ENCODE results near the gene CALML4.
"Not testable (repeated sequence)": the region's sequence is repeated elsewhere in the genome, so short reads cannot be mapped to it uniquely, and the experiment has no call there.

Gene CALML4

GRCh38 chr15:68203956-68204355 is 1.2 kb downstream of the CALML4 start:
- H3K27me3 ChIP-seq (ENCODE audit: insufficient read depth, poor library complexity, severe bottlenecking) = no peaks in the 10 kb centered on the region
- DNase-seq (ENCODE audit: low spot score) (no peak), ATAC-seq (ENCODE audit: low read depth) (no peak)
- no peaks in the 10 kb centered on the region for H3K9me3 ChIP-seq (ENCODE audit: severe bottlenecking)
- H3K4me1 ChIP-seq (ENCODE audit: insufficient read depth, poor library complexity, severe bottlenecking) = peaks cover 9% of the 10 kb centered on the region
- no peak overlapping the region for H3K4me3 ChIP-seq (ENCODE audit: severe bottlenecking)
- H3K36me3 ChIP-seq (ENCODE audit: low read depth) = no peaks in the 10 kb centered on the region
- TF ChIP-seq CTCF (IDR thresholded peaks at IDR 0.05; ENCODE audit: poor library complexity, severe bottlenecking) = no peak
- no peak overlapping the region for H3K27ac ChIP-seq (ENCODE audit: poor library complexity, severe bottlenecking)

GRCh38 chr15:68203486-68203885 is 1.6 kb downstream of the CALML4 start:
- ATAC-seq (ENCODE audit: low read depth) (no peak), DNase-seq (ENCODE audit: low spot score) (no peak)
- no peak for TF ChIP-seq CTCF (IDR thresholded peaks at IDR 0.05; ENCODE audit: poor library complexity, severe bottlenecking)
- no peak overlapping the region for H3K4me3 ChIP-seq (ENCODE audit: severe bottlenecking)
- no peaks in the 10 kb centered on the region for H3K27me3 ChIP-seq (ENCODE audit: insufficient read depth, poor library complexity, severe bottlenecking)
- peaks cover 9% of the 10 kb centered on the region for H3K4me1 ChIP-seq (ENCODE audit: insufficient read depth, poor library complexity, severe bottlenecking)
- H3K27ac ChIP-seq (ENCODE audit: poor library complexity, severe bottlenecking) = no peak overlapping the region
- H3K9me3 ChIP-seq (ENCODE audit: severe bottlenecking) = no peaks in the 10 kb centered on the region
- H3K36me3 ChIP-seq (ENCODE audit: low read depth) = no peaks in the 10 kb centered on the region

GRCh38 chr15:68202994-68203393 is 2.1 kb downstream of the CALML4 start:
- H3K4me1 ChIP-seq (ENCODE audit: insufficient read depth, poor library complexity, severe bottlenecking); H3K4me3 ChIP-seq (ENCODE audit: severe bottlenecking); DNase-seq (ENCODE audit: low spot score); H3K27ac ChIP-seq (ENCODE audit: poor library complexity, severe bottlenecking); H3K9me3 ChIP-seq (ENCODE audit: severe bottlenecking); H3K36me3 ChIP-seq (ENCODE audit: low read depth); ATAC-seq (ENCODE audit: low read depth); H3K27me3 ChIP-seq (ENCODE audit: insufficient read depth, poor library complexity, severe bottlenecking): not testable (repeated sequence)

- peaks cover 9% of the 10 kb centered on the region for H3K4me1 ChIP-seq (ENCODE audit: insufficient read depth, poor library complexity, severe bottlenecking)
- H3K27me3 ChIP-seq (ENCODE audit: insufficient read depth, poor library complexity, severe bottlenecking) = no peaks in the 10 kb centered on the region
- H3K4me3 ChIP-seq (ENCODE audit: severe bottlenecking) = no peak overlapping the region
- DNase-seq (ENCODE audit: low spot score) (no peak), ATAC-seq (ENCODE audit: low read depth) (no peak)
- H3K27ac ChIP-seq (ENCODE audit: poor library complexity, severe bottlenecking) = no peak overlapping the region
- H3K36me3 ChIP-seq (ENCODE audit: low read depth) = no peaks in the 10 kb centered on the region
- TF ChIP-seq CTCF (IDR thresholded peaks at IDR 0.05; ENCODE audit: poor library complexity, severe bottlenecking) = no peak
- H3K9me3 ChIP-seq (ENCODE audit: severe bottlenecking) = no peaks in the 10 kb centered on the region
These were observed 3.3 kb downstream of the CALML4 start for GRCh38 chr15:68201879-68202261.

- no peak for TF ChIP-seq CTCF (IDR thresholded peaks at IDR 0.05; ENCODE audit: poor library complexity, severe bottlenecking)
These were observed 3.8 kb downstream of the CALML4 start for GRCh38 chr15:68201153-68201878.

More at GRCh38 chr15:68201153-68201878, 3.8 kb downstream of the CALML4 start:
- Histone ChIP-seq H3K27me3 (ENCODE audit: insufficient read depth, poor library complexity, severe bottlenecking) (no peaks in the 10 kb centered on the region), H3K4me3 (ENCODE audit: severe bottlenecking) (no peak overlapping the region), H3K4me1 (ENCODE audit: insufficient read depth, poor library complexity, severe bottlenecking) (peaks cover 9% of the 10 kb centered on the region), H3K36me3 (ENCODE audit: low read depth) (no peaks in the 10 kb centered on the region), H3K9me3 (ENCODE audit: severe bottlenecking) (no peaks in the 10 kb centered on the region), H3K27ac (ENCODE audit: poor library complexity, severe bottlenecking) (no peak overlapping the region)
- DNase-seq (ENCODE audit: low spot score) = no peak
- no peak for ATAC-seq (ENCODE audit: low read depth)

Data from RWPE2 (cell line).